NCI-H2196 treated with DMSO at 0.1 percent for 48 hours (cell line): Measurements from ENCODE around the gene STK24.

Source experiments
- DNase-seq: peaks from one replicate; lab custom pipeline; 2025; ENCODE audit not compliant: unreplicated experiment; lab: John Stamatoyannopoulos, UW

Gene STK24

DNA sequence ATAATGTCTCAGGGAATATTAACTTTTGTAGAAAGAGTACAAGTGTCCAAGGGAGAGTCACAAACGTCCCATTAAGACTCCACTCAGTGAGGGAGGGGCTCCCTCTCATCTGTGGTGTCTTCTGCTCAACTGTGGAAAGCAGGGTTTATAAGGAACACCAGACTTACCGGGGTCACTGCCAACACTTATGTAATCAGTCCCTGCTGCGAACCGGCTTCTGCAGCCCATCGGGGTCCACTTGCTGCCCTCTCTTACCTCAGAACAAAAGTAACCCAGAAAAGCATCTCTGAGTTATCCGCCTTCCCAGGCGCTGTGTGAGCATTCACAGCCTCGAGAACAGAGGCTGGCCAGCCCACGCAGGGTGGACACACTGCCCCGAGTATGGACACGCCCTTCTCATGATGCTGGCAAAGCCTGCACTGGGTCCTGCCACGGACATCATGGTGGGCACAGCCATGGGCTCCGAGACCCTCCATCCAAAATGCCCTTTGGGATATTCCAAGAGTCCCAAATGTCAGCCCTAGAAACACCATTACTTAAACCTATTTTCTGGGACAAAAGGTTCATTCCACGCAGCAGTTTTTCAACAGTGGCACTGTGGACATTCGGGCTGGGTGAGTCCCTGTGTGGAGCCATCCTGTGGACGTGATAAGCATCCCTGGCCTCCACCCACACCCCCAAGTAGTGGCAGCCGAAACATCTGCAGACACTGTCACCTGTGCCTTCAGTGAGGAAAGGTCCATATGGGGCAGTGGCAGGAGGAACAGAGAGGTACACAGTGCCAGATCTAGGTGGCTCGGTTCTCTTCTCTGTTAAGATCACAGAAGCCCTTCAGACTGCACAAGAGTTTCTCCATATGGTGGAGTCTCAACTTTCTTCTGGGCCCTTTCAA is 63.9 kb downstream of the STK24 start:
- DNase-seq: no peak

GRCh38 chr13:98511435-98511834 is 65.5 kb downstream of the STK24 start:
- DNase-seq: no peak

DNA sequence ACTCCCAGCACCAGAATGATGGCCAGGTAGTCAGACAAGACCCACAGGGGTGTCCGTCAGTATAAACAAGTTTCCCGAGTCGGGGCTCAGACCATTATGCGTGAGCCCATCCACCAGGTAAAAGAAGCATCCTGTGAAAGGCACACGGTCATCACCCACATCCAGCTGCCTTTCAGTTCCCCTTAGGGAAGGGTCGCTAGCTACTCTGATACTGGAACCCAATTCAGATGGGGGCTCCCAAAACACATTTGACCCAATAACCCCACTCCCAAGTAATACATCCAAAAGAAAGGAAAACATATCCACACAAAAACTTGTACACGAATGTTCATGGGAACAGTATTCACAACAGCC is 66.8 kb downstream of the STK24 start:
- no peak for DNase-seq

DNA sequence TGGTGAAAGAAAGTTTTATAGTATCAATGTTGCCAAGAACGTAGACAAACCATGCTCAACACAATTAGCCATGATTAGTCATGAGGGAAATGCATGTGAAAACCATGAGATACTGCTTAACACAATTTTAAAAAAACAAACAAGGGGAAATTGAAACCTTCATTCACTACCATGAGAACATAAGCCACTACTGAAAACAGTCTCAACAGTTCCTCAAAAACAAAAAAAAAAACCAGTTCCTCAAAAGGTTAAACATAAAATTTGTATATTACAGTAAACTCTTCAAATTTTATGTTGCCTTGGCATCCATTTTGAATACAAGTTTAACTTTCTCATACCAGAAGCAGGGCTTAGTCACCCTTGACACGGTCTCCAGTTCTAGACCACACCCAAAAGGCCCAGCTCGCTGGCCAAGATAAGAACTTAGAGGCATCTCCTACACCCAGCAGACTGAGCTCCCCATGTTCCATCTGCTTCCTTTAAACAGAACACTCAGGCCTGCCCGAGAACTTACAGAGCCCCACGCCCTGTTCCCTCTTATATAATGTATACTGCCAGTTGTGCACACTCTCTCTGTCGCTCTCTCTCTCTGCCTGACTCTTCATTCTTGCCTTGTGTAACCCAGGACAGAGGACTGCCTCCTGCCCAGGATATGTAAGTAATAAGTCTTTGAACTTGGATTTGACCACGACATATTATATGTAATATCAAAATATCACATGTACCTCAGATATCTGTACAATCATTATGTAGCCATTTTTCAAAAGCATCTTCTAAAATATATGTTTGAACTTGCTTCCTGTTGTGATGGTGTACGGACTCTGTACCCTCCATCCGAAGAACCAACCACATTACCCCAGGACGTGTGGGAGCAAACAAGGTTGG is 67.4 kb downstream of the STK24 start:
- DNase-seq: no peak

GRCh38 chr13:98508685-98509084 is 68.2 kb downstream of the STK24 start:
- no peak for DNase-seq

- no peak for DNase-seq
Measured at GRCh38 chr13:98508280-98508679, 68.6 kb downstream of the STK24 start.

GRCh38 chr13:98507282-98507797 is 69.6 kb downstream of the STK24 start:
- DNase-seq: peak; percentile 40

GRCh38 chr13:98506728-98507230 is 70.1 kb downstream of the STK24 start:
- DNase-seq: no peak

DNA sequence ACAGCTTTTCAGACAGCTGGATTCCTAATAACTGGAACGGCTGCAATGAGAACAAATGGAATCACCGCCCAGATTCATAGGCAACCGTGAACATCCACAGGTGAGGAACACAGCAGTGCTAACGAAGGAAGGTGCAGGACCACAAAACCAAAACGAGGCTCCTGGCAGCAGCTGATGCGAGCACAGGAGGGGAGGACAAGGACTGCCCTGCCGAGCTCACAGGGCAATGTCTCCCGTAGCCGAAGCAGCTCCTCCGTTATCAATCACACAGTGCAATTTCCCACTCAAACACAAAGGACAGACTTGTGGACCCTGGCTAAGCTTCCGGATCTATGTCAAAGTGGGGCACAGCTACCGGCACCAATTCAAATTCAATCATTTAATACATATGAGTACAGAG is 70.6 kb downstream of the STK24 start:
- no peak for DNase-seq

DNA sequence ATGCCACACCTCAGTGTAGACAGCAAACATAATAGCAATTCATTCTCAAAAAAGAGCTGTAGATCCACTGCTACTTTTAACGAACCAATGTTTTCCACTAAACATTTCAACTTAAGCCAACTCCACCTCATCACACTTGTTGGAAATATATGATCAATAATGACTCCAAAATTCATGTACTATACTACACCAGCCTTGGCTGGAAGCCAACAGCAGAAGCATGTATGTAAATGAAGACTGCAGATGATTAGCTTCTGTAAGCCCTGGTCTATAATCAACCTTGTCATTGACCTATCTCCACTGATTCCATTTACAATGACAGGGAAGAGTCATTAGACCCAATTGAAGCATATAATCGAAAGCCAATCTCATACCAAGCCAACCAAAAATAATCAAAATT is 71.7 kb downstream of the STK24 start:
- DNase-seq: no peak

DNA sequence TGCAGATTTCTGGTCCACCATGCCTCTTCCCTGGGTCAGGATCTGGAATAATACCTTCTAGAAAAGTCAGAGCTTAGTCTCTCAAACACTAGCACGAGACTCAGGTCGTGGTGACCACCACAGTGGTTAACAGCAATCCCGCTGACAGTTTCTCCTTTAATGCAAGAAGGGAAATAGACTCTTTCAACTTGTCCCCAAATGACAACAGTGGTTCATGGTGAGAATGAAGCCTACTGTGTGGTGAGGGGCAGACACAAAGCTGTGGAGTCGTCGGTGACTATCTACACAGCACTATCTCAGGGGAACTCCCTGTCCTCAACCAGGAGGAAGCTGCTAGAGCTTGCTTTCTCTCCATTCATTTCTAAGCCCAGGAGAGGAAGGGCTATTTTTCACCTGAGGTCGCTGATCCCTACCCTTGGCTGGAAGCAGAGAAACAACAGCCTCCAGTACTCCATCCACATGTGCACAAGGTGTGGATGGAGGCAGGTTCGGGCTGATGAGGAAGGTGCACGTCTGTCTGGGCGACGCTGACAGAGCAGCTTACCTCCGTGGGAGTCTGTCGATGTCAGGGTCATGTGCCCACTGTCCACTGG is 72.4 kb downstream of the STK24 start:
- no peak for DNase-seq

GRCh38 chr13:98504029-98504351 is 72.9 kb downstream of the STK24 start:
- no peak for DNase-seq

DNA sequence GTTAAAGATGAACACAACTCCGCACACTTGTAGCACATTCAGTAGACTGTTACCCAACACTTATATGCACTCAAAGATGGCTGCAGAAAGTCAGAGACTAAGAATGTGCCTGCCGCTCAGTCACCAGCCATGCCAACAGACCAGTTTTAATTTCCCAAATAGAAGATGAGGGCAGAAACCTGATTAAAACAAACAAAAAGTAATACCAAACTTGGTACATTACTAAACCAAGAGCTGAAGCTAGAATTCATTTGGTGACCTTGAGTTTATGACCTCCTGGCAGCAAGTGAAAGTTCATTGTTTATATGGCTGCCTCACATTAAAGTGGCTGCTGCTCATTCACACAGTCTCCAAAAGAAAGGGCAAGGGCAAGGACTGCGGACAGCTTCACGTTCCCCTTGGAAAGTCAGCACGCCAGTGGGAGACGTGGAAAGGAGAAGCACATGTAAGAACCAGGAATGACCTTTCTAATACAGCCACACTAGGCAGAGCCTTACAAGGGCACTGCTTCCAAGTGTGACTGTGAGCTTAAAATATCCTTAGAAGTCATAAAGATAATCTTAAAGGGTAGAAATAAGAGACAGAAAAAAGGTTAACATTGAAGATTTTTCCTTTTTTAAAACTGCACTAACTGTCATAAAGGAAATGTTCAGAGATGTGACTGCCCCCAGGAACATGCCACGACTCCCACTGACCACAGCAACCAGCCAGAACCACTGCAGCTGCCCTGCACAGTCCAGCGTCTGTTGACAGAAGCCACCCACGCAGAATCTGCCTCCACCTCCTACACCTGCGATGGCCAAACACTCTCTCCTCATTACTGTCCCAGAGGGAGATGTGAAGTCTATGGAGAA is 73.5 kb downstream of the STK24 start:
- no peak for DNase-seq

- no peak for DNase-seq
Measured at GRCh38 chr13:98500963-98501421, 75.9 kb downstream of the STK24 start.

GRCh38 chr13:98496966-98497365 is 79.9 kb downstream of the STK24 start:
- DNase-seq: no peak

- DNase-seq: no peak
Measured at GRCh38 chr13:98496479-98496791, 80.5 kb downstream of the STK24 start.

DNA sequence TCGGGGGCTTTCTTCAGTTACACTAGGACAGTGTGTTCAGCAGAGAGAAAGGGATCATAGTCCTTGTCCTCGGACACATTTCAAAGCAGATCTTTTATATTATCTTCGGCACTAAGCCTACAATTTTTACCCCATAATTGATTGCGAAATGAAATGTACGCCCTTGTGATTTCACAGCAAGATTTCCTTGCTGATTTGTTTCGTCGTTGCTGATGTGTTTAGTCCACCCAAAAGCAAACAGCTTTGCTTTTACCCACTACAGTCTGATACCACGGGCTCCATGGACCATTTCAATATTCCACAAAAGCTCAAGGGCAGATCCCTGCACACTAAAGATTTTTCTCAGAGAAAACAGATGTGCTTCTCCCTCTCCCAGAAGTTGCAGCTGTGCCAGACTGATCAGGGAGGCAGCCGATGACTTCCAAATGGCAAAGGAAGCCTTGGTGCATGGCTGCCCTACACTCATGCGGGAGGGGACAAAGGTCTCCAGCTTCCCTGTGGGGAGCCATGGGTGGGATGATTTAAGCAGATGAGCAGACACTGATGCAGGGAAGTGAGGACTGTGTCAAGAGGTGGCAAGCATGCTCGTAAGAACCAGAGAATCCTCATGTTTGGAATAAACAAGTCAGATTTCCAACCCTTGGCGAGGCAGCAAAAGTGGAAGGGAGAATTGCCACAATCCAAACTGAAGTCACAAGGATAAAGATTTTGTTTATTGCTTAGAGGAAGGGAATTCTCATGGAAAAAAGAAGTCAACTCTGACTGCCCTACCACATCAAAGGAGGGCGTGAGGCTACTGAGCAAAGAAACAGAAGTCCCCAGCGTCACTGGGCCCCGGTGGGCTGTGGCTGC is 81.1 kb downstream of the STK24 start:
- no peak for DNase-seq

GRCh38 chr13:98494769-98495168 is 82.1 kb downstream of the STK24 start:
- DNase-seq: no peak

DNA sequence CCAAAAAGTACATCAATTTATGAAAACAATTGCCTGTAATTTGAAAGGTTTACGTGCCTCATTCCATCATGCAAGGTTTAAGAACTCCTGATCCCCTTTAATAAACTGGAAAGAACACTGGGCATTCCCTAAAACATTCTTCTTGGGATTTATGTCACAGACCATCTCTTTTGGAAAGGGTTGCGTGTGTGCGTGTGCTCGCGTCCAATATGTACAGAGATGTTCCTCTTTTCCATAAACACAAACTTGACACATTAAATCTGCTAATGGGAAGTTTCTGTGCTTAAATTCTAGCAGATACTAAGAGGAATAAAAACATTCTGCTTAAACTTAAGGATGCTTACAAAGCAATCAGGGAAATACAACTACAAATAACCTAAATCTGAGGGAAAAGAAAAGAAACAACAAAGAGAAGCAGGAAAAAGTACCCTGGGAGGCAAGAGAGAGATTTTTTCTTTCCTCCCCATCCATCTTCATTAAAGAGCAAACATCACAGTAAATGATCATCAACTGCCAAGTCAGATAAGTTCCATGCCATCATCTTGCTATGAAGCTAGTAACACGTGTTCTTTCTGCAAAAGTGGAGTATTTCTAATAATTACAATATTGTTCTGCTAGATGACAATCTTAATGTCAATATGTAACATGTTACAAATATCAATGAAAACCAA is 83.7 kb downstream of the STK24 start:
- DNase-seq: no peak
